Endothelial cell of umbilical vein (primary cell): ENCODE data around the gene ZNF264. TPM values are rescaled to one million over a fixed set of nuclear protein-coding genes. Genes with fewer than 3 reads are reported as not detected.

Experiments
- BruUV-seq: library from RNA; stranded (reverse); fragments of 400-500 nt; replicated peaks from 2 replicates; lab custom pipeline; 2021; lab: Mats Ljungman, UMichigan
- CTCF ChIA-PET: fragments of 300-600, 350-600 bp; sonication (Branson Sonifier 250); formaldehyde crosslinking; loops from one replicate; lab custom pipeline; 2021; ENCODE audit warnings: antibody characterized with exemption, inconsistent platforms; lab: Charles Lee
- POLR2A ChIA-PET: fragments of 300-600, 350-600 bp; sonication (Branson Sonifier 250); formaldehyde crosslinking; loops from one replicate; lab custom pipeline; 2021; ENCODE audit warnings: antibody characterized with exemption, inconsistent platforms; lab: Charles Lee
- DNase-seq: peaks from one replicate; pipeline ENCODE4 v3.0.0-alpha.2; 2011; ENCODE audit warnings: low read depth, low spot score
- FAIRE-seq: peaks from 2 replicates; lab custom pipeline; 2011; peaks lifted over from hg19 to GRCh38; lab: Jason Lieb, UNC
- H2AFZ ChIP-seq: 2 replicates; pipeline ENCODE4 v1.6.0; 2012; ENCODE audit warnings: low read depth, low read length, control low read depth, inconsistent platforms
- H3K27ac ChIP-seq: 2 replicates; pipeline ENCODE4 v1.5.1; 2011; ENCODE audit warnings: low read depth, mild to moderate bottlenecking, control low read depth, low read length, moderate library complexity; ENCODE audit not compliant: insufficient read depth
- H3K27me3 ChIP-seq, 2 experiments: 2 replicates each; pipeline versions ENCODE4 v1.6.0 to v1.6.1; 2011; ENCODE audit warnings: low read length in 2 of 2, mixed read lengths in 1 of 2; ENCODE audit not compliant: control insufficient read depth in 2 of 2, insufficient read depth in 2 of 2
- H3K36me3 ChIP-seq, 2 experiments: 2 replicates in 1 of 2; 3 replicates in 1 of 2; pipeline ENCODE4 v1.5.1; 2011; ENCODE audit warnings: low read length in 2 of 2, mild to moderate bottlenecking in 1 of 2, moderate library complexity in 1 of 2; ENCODE audit not compliant: control insufficient read depth in 2 of 2, insufficient read depth in 2 of 2; ENCODE audit errors: extremely low read depth in 1 of 2
- H3K4me1 ChIP-seq: 3 replicates; pipeline ENCODE4 v1.5.1; 2011; ENCODE audit warnings: mild to moderate bottlenecking, low read length; ENCODE audit not compliant: control insufficient read depth, insufficient read depth; ENCODE audit errors: extremely low read depth
- H3K4me2 ChIP-seq: 2 replicates; pipeline ENCODE4 v1.6.1; 2011; ENCODE audit warnings: low read length, control low read depth, mixed read lengths; ENCODE audit not compliant: insufficient read depth
- H3K4me3 ChIP-seq, 3 experiments: fragments of 200-600 bp in 1 of 3; sonication (generic), shearing (Covaris generic) in 1 of 3; replicated peaks in 1 of 3; 2 replicates each; pipeline ENCODE4 v1.5.1; 2011 to 2016; ENCODE audit warnings: control low read depth in 3 of 3, low read length in 3 of 3, mild to moderate bottlenecking in 2 of 3, inconsistent platforms in 1 of 3, low read depth in 1 of 3, moderate library complexity in 1 of 3; ENCODE audit not compliant: insufficient read depth in 1 of 3
- H3K79me2 ChIP-seq: 2 replicates; pipeline ENCODE4 v1.6.0; 2012; ENCODE audit warnings: low read length, inconsistent platforms; ENCODE audit not compliant: control insufficient read depth, insufficient read depth
- H3K9ac ChIP-seq: replicated peaks from 2 replicates; pipeline ENCODE3; 2011; ENCODE audit warnings: low read length, control low read depth; ENCODE audit not compliant: insufficient read depth; ENCODE audit errors: extremely low read depth
- H3K9me1 ChIP-seq: replicated peaks from 3 replicates; pipeline ENCODE4 v1.6.0; 2011; ENCODE audit warnings: mild to moderate bottlenecking, low read length; ENCODE audit not compliant: control insufficient read depth, insufficient read depth; ENCODE audit errors: extremely low read depth
- H3K9me3 ChIP-seq: replicated peaks from 2 replicates; pipeline ENCODE4 v1.5.1; 2012; ENCODE audit warnings: low read length, inconsistent platforms; ENCODE audit not compliant: control insufficient read depth, insufficient read depth
- H4K20me1 ChIP-seq: replicated peaks from 2 replicates; pipeline ENCODE3; 2011; ENCODE audit warnings: mild to moderate bottlenecking, low read length; ENCODE audit not compliant: control insufficient read depth, insufficient read depth; ENCODE audit errors: extremely low read depth
- CTCF ChIP-seq, 2 donors: IDR thresholded peaks; 1 replicate in 1 of 2; 2 replicates in 1 of 2; pipeline ENCODE4 v1.5.1; 2011; ENCODE audit warnings: low read length in 2 of 2, mild to moderate bottlenecking in 2 of 2, moderate library complexity in 2 of 2, control low read depth in 1 of 2, inconsistent platforms in 1 of 2, low read depth in 1 of 2; ENCODE audit not compliant: insufficient read depth in 1 of 2; ENCODE audit errors: extremely low read depth in 1 of 2
- EZH2 ChIP-seq: IDR thresholded peaks from 2 replicates; pipeline ENCODE4 v1.6.1; 2012; ENCODE audit warnings: borderline replicate concordance, low read depth, mild to moderate bottlenecking, moderate library complexity, low read length, inconsistent platforms; ENCODE audit not compliant: severe bottlenecking
- FOS ChIP-seq: IDR thresholded peaks from 2 replicates; pipeline ENCODE4 v1.6.1; 2011; ENCODE audit warnings: mild to moderate bottlenecking, low read length, moderate library complexity, borderline replicate concordance; ENCODE audit not compliant: insufficient read depth
- GATA2 ChIP-seq: IDR thresholded peaks from 2 replicates; pipeline ENCODE4 v1.7.0; 2011; ENCODE audit warnings: low read depth, mild to moderate bottlenecking, moderate library complexity, mixed read lengths, low read length; ENCODE audit not compliant: insufficient read length, insufficient read depth
- JUN ChIP-seq: IDR thresholded peaks from 2 replicates; pipeline ENCODE4 v1.6.1; 2011; ENCODE audit warnings: borderline replicate concordance, low read depth; ENCODE audit not compliant: insufficient read length, insufficient read depth
- MYC ChIP-seq: IDR thresholded peaks from one replicate; pipeline ENCODE4 v1.6.1; 2011; ENCODE audit warnings: mild to moderate bottlenecking, low read depth, low read length
- POLR2A ChIP-seq: IDR thresholded peaks from 2 replicates; pipeline ENCODE4 v1.6.1; 2012; ENCODE audit warnings: low read depth, mild to moderate bottlenecking, control low read depth, low read length
- POLR2AphosphoS5 ChIP-seq: IDR thresholded peaks from 2 replicates; pipeline ENCODE4 v1.6.1; 2012; ENCODE audit warnings: low read depth, mild to moderate bottlenecking, control low read depth, low read length, moderate library complexity; ENCODE audit not compliant: insufficient read depth
- dilution Hi-C: fragments of 300-500 bp; cut with MboI; formaldehyde crosslinking; loops from one replicate; pipeline ENCODE4 v1.15.0; 2019; ENCODE audit warnings: low sequenced_read_pairs; ENCODE audit not compliant: extremely low pct_ligation_motif_present
- intact Hi-C: fragments of 100-400 bp; cut with micrococcal nuclease; formaldehyde crosslinking; loops from one replicate; pipeline ENCODE4 v1.10.0; 2022
- polyA plus RNA-seq, 4 experiments: library from polyadenylated mRNA; depleted of rRNA in 3 of 4; stranded (reverse) in 3 of 4; unstranded in 1 of 4; fragments of >200 nt; gene quantifications; 2 replicates each; pipeline versions ENCODE4 v1.2.1 to v1.2.3, GENCODE V29; 2011 to 2012; ENCODE audit warnings: missing spikeins in 1 of 4
- total RNA-seq: library from RNA; stranded (reverse); gene quantifications from 2 replicates; pipeline ENCODE4 v1.2.3, GENCODE V29; 2021
- TF ChIP-seq, protein P1 (sequence below): IDR thresholded peaks from 2 replicates; pipeline ENCODE4 v1.6.1; 2011; ENCODE audit not compliant: insufficient read depth, insufficient read length

The ZNF264 gene
- total and polyA plus RNA-seq, 2 donors (not counting 3 experiments of a cell fraction or from before 2014, with no cell fraction given) = 4.4 to 20.5 TPM

DNA sequence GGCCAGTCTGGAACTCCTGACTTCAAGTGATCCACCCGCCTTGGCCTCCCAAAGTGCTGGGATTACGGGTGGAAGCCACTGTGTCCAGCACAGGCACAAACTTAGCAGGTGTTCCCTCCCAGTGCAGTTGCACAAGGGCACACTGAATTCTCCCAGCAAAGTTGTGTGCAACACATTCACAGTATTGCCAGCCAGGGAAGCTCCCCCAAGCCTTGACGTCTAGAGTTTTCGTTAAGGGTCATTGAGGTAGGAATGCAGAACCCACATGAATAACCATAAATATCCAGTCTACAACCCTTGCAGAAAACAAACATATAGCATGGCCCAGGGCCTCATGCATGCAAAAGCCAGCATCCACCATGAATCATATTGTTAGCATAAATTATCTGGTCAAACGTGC lies 36.2 kb downstream of the ZNF264 start:
- Histone ChIP-seq H3K9me3 (no peaks in the 10 kb centered on the region), H3K79me2 (no peaks in the 10 kb centered on the region), H3K4me1 (no peaks in the 10 kb centered on the region), H3K27ac (no peak overlapping the region), H4K20me1 (no peaks in the 10 kb centered on the region), H2AFZ (no peak overlapping the region), H3K27me3 (no peaks in the 10 kb centered on the region), H3K4me3 (no peak overlapping the region), H3K9me1 (no peaks in the 10 kb centered on the region), H3K4me2 (no peak overlapping the region), H3K9ac (no peak overlapping the region), H3K36me3 (no peaks in the 10 kb centered on the region)
- FAIRE-seq (no peak), DNase-seq (no peak)
- intact Hi-C loops = no loop called here
- POLR2A ChIA-PET = no interaction called here
- no TSS peak for BruUV-seq
- dilution Hi-C loops = no loop called here
- CTCF ChIA-PET = no interaction called here
- TF ChIP-seq POLR2A (no peak), MYC (no peak), JUN (no peak), CTCF (IDR thresholded peaks at IDR 0.05; ENCODE audit: extremely low read depth in 1 of 2, insufficient read depth in 1 of 2, low read depth in 1 of 2, low read length in 2 of 2) (no peak), POLR2AphosphoS5 (no peak), GATA2 (no peak), EZH2 (no peak), FOS (no peak)
- TF ChIP-seq, protein P1, sequence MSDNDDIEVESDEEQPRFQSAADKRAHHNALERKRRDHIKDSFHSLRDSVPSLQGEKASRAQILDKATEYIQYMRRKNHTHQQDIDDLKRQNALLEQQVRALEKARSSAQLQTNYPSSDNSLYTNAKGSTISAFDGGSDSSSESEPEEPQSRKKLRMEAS = no peak
